Adrenal gland (tissue), 12 donors: ENCODE results near the gene SYT14. TPM values are rescaled to one million over a fixed set of nuclear protein-coding genes. Genes with fewer than 3 reads are reported as not detected.
"Not testable (repeated sequence)": the region's sequence is repeated elsewhere in the genome, so short reads cannot be mapped to it uniquely, and the experiment has no call there.

Source experiments
- DNase-seq, 7 donors: peaks; one replicate each; pipeline ENCODE4 v3.0.0-alpha.2; 2019 to 2020
- H3K27ac ChIP-seq, 5 donors: fragments of 200-600 bp; sonication (generic) in 4 of 5; 1 replicate in 3 of 5; 2 replicates in 2 of 5; pipeline versions ENCODE4 v1.5.1 to v1.8.0; 2016 to 2020; ENCODE audit warnings: mild to moderate bottlenecking in 1 of 5
- H3K27me3 ChIP-seq: fragments of 200-600 bp; 2 replicates; pipeline ENCODE4 v1.8.0; 2021
- H3K36me3 ChIP-seq, 2 donors: fragments of 200-600 bp; replicated peaks in 1 of 2; 1 replicate in 1 of 2; 2 replicates in 1 of 2; pipeline versions ENCODE4 v1.5.1 to v1.8.0; 2018 to 2022
- H3K4me1 ChIP-seq, 2 donors: fragments of 200-600 bp; replicated peaks in 1 of 2; 1 replicate in 1 of 2; 2 replicates in 1 of 2; pipeline versions ENCODE4 v1.5.1 to v1.8.0; 2018 to 2021
- H3K4me3 ChIP-seq, 4 donors: fragments of 200-600 bp; sonication (generic) in 3 of 4; one replicate each; pipeline ENCODE4 v1.5.1; 2016 to 2018
- H3K9me3 ChIP-seq, 3 donors: fragments of 200-600 bp; sonication (generic) in 1 of 3; replicated peaks in 1 of 3; 1 replicate in 2 of 3; 2 replicates in 1 of 3; pipeline versions ENCODE4 v1.5.1 to v1.8.0; 2016 to 2021
- CTCF ChIP-seq, 6 experiments: fragments of 450-650 bp in 4 of 6; fragments of 200-600 bp in 2 of 6; sonication (generic) in 1 of 6; IDR thresholded peaks; 1 replicate in 5 of 6; 2 replicates in 1 of 6; pipeline versions ENCODE4 v1.5.1 to v1.8.0; 2016 to 2021; ENCODE audit warnings: antibody characterized with exemption in 6 of 6, mild to moderate bottlenecking in 2 of 6, moderate library complexity in 1 of 6
- POLR2A ChIP-seq, 2 donors: fragments of 450-650 bp; IDR thresholded peaks; one replicate each; pipeline ENCODE4 v1.6.1; 2017; ENCODE audit warnings: antibody characterized with exemption in 2 of 2, mild to moderate bottlenecking in 2 of 2, moderate library complexity in 1 of 2
- WGBS, 4 donors: extraction: QIAGEN DNeasy Blood & Tissue Kit in 2 of 4; methylation state at CpG; one replicate each; pipeline versions ENCODE4 v1.1.5 to v1.1.7; 2013 to 2017; 5-methylcytosine and 5-hydroxymethylcytosine counted together
- intact Hi-C, 2 donors: fragments of 100-400 bp; cut with DNase I; formaldehyde crosslinking; loops; one replicate each; pipeline versions ENCODE4 v1.14.1 to v1.15.0; 2022 to 2023
- polyA plus RNA-seq, 3 donors: library from polyadenylated mRNA; stranded (reverse); fragments of 200-250 nt in 2 of 3; fragments of 350-450 nt in 1 of 3; fragmentation: Illumina TruSeq in 1 of 3; extraction: RNeasy Lipid Tissue Mini Kit (QIAGEN cat#74804) in 1 of 3; gene quantifications; one replicate each; pipeline ENCODE4 v1.2.3, GENCODE V29; 2013 to 2014
- total RNA-seq, 9 donors: library from RNA; depleted of rRNA in 4 of 9; stranded (reverse); fragments of >200 nt in 4 of 9; fragments of 120-200 nt in 1 of 9; fragmentation: NEBNext Ultra II Directional in 1 of 9; extraction: Animal tissue kit (Norgen Biotek cat#: 25700) in 1 of 9; gene quantifications; one replicate each; pipeline versions ENCODE4 v1.1.0 to v1.2.4, GENCODE V29; 2013 to 2023
- donor health status: healthy with polysubstance abuse.
- donor health status: Bipolar disorder and iron deficiency.
- donor health status: DM: yes; HTN: yes; CAD: no.
- donor health status: DM: no; HTN: no; CAD: no.
- donor health status: DM: no; HTN: no; CAD: no.
- donor health status: DM: yes; HTN: yes; CAD: no.

SYT14 gene
- total and polyA plus RNA-seq, 12 donors = 0.57 to 8.1 (median 3.5) TPM

- H3K27ac ChIP-seq = no peak overlapping the region
- no peak for TF ChIP-seq CTCF (IDR thresholded peaks at IDR 0.05)
- no peak for TF ChIP-seq POLR2A (IDR thresholded peaks at IDR 0.05)
- H3K4me1 ChIP-seq = no peaks in the 10 kb centered on the region
- H3K4me3 ChIP-seq = no peak overlapping the region
- 67 to 85% (median 77%) methylated on average over 2 of the region's 2 CpGs for WGBS, 4 donors
- H3K27me3 ChIP-seq = no peaks in the 10 kb centered on the region
- no peak for DNase-seq
- H3K9me3 ChIP-seq = no peaks in the 10 kb centered on the region
- H3K36me3 ChIP-seq = no peaks in the 10 kb centered on the region
- intact Hi-C loops = no loop called here
These were observed 22.9 kb downstream of the SYT14 start for GRCh38 chr1:209960926-209961325.

GRCh38 chr1:209962388-209962787 lies 24.4 kb downstream of the SYT14 start:
- H3K27ac ChIP-seq = no peak overlapping the region
- WGBS, 4 donors = 77 to 89% (median 83%) methylated on average over 4 of the region's 4 CpGs
- H3K27me3 ChIP-seq = no peaks in the 10 kb centered on the region
- TF ChIP-seq CTCF (IDR thresholded peaks at IDR 0.05) (no peak), POLR2A (IDR thresholded peaks at IDR 0.05) (no peak)
- no peaks in the 10 kb centered on the region for H3K4me1 ChIP-seq
- H3K36me3 ChIP-seq = no peaks in the 10 kb centered on the region
- DNase-seq = no peak
- H3K9me3 ChIP-seq = no peaks in the 10 kb centered on the region
- intact Hi-C loops = no loop called here
- no peak overlapping the region for H3K4me3 ChIP-seq

GRCh38 chr1:209962856-209963255 lies 24.8 kb downstream of the SYT14 start:
- no peak for TF ChIP-seq CTCF (IDR thresholded peaks at IDR 0.05)
- TF ChIP-seq POLR2A (IDR thresholded peaks at IDR 0.05) = no peak
- H3K9me3 ChIP-seq = no peaks in the 10 kb centered on the region
- intact Hi-C loops = no loop called here
- WGBS, 4 donors = 21 to 35% (median 27%) methylated on average over 1 of the region's 1 CpG
- H3K36me3 ChIP-seq = no peaks in the 10 kb centered on the region
- no peaks in the 10 kb centered on the region for H3K27me3 ChIP-seq
- H3K4me3 ChIP-seq = no peak overlapping the region
- H3K27ac ChIP-seq = no peak overlapping the region
- DNase-seq = no peak
- no peaks in the 10 kb centered on the region for H3K4me1 ChIP-seq

- Histone ChIP-seq H3K36me3 (no peaks in the 10 kb centered on the region), H3K27me3 (no peaks in the 10 kb centered on the region), H3K4me1 (no peaks in the 10 kb centered on the region), H3K9me3 (no peaks in the 10 kb centered on the region), H3K4me3 (no peak overlapping the region), H3K27ac (no peak overlapping the region)
- intact Hi-C loops = no loop called here
- TF ChIP-seq CTCF (IDR thresholded peaks at IDR 0.05) (no peak), POLR2A (IDR thresholded peaks at IDR 0.05) (no peak)
- WGBS, 4 donors = 91 to 97% (median 94%) methylated on average over 9 of the region's 9 CpGs
- DNase-seq = no peak
These were observed 28.0 kb downstream of the SYT14 start for GRCh38 chr1:209965996-209966395.

GRCh38 chr1:209978721-209979120 lies 40.7 kb downstream of the SYT14 start:
- 78 to 100% (median 89%) methylated on average over 2 to 14 of the region's 14 CpGs for WGBS, 4 donors
- H3K9me3 ChIP-seq, intact Hi-C loops, H3K27ac ChIP-seq, H3K36me3 ChIP-seq, DNase-seq, H3K27me3 ChIP-seq, H3K4me1 ChIP-seq, H3K4me3 ChIP-seq: not testable (repeated sequence)
